SK-N-SH treated with all-trans-retinoic acid at 6 μM for 48 hours (cell line): Measurements from ENCODE around the gene EPHA4.

Experiments used
- ATAC-seq: fragments of 200-7000 bp; cut with Tn5 transposase; 3 replicates; pipeline ENCODE4 v1.9.1; 2020; ENCODE audit warnings: mild to moderate bottlenecking, moderate library complexity
- ARNTL ChIP-seq: fragments of 450-650 bp; formaldehyde crosslinking; IDR thresholded peaks from 2 replicates; pipeline ENCODE4 v1.5.0; 2020; ENCODE audit warnings: low read depth, mild to moderate bottlenecking, moderate library complexity, borderline replicate concordance
- BACH2 ChIP-seq: fragments of 250-450 bp; sonication (Bioruptor Pico); IDR thresholded peaks from 2 replicates; pipeline ENCODE4 v1.9.0; 2021; ENCODE audit warnings: mild to moderate bottlenecking, borderline replicate concordance
- CREB5 ChIP-seq: fragments of 250-450 bp; sonication (Bioruptor Pico); IDR thresholded peaks from 2 replicates; pipeline ENCODE4 v1.5.1; 2020; ENCODE audit warnings: low read depth, mild to moderate bottlenecking, moderate library complexity
- CSDC2 ChIP-seq: fragments of 250-450 bp; sonication (Bioruptor Pico); IDR thresholded peaks from 2 replicates; pipeline ENCODE4 v1.5.0; 2020; ENCODE audit warnings: mild to moderate bottlenecking, moderate library complexity
- CSRNP3 ChIP-seq: fragments of 250-450 bp; sonication (Bioruptor Pico); IDR thresholded peaks from 2 replicates; pipeline ENCODE4 v1.5.1; 2021; ENCODE audit warnings: mild to moderate bottlenecking, moderate library complexity
- ESRRG ChIP-seq: fragments of 250-450 bp; sonication (Bioruptor Pico); IDR thresholded peaks from 2 replicates; pipeline ENCODE4 v1.6.1; 2021; ENCODE audit warnings: mild to moderate bottlenecking
- GLIS3 ChIP-seq: fragments of 250-450 bp; sonication (Bioruptor Pico); IDR thresholded peaks from 2 replicates; pipeline ENCODE4 v1.5.0; 2020; ENCODE audit warnings: mild to moderate bottlenecking, moderate library complexity
- ISL1 ChIP-seq: fragments of 250-450 bp; sonication (Bioruptor Pico); IDR thresholded peaks from 2 replicates; pipeline ENCODE4 v2.1.2; 2022; ENCODE audit warnings: mild to moderate bottlenecking, moderate library complexity
- OSR1 ChIP-seq: fragments of 250-450 bp; sonication (Bioruptor Pico); IDR thresholded peaks from 2 replicates; pipeline ENCODE4 v1.8.0; 2022; ENCODE audit warnings: moderate library complexity, mild to moderate bottlenecking, inconsistent platforms
- PATZ1 ChIP-seq: fragments of 250-450 bp; sonication (Bioruptor Pico); IDR thresholded peaks from 2 replicates; pipeline ENCODE4 v1.8.0; 2020; ENCODE audit warnings: mild to moderate bottlenecking, moderate library complexity, borderline replicate concordance
- POU6F1 ChIP-seq: fragments of 250-450 bp; sonication (Bioruptor Pico); IDR thresholded peaks from 2 replicates; pipeline ENCODE4 v1.8.0; 2021; ENCODE audit warnings: low read depth, mild to moderate bottlenecking, moderate library complexity, borderline replicate concordance
- PPARA ChIP-seq: fragments of 250-450 bp; sonication (Bioruptor Pico); IDR thresholded peaks from 2 replicates; pipeline ENCODE4 v1.5.0; 2020; ENCODE audit warnings: mild to moderate bottlenecking, borderline replicate concordance
- RARB ChIP-seq: fragments of 250-450 bp; sonication (Bioruptor Pico); IDR thresholded peaks from 2 replicates; pipeline ENCODE4 v1.8.0; 2021; ENCODE audit warnings: mild to moderate bottlenecking, moderate library complexity
- SNAI2 ChIP-seq: fragments of 250-450 bp; sonication (Bioruptor Pico); IDR thresholded peaks from 2 replicates; pipeline ENCODE4 v1.5.0; 2020; ENCODE audit warnings: mild to moderate bottlenecking, moderate library complexity
- TCF4 ChIP-seq: fragments of 250-450 bp; sonication (Bioruptor Pico); IDR thresholded peaks from 2 replicates; pipeline ENCODE4 v1.8.0; 2021; ENCODE audit warnings: mild to moderate bottlenecking, moderate library complexity, borderline replicate concordance
- TOX ChIP-seq: fragments of 250-450 bp; sonication (Bioruptor Pico); IDR thresholded peaks from 2 replicates; pipeline ENCODE4 v1.8.0; 2021; ENCODE audit warnings: mild to moderate bottlenecking, moderate library complexity, borderline replicate concordance
- TSHZ2 ChIP-seq: fragments of 250-450 bp; sonication (Bioruptor Pico); IDR thresholded peaks from 2 replicates; pipeline ENCODE4 v1.5.0; 2020; ENCODE audit warnings: mild to moderate bottlenecking, moderate library complexity
- ZC3H10 ChIP-seq: fragments of 250-450 bp; sonication (Bioruptor Pico); IDR thresholded peaks from 2 replicates; pipeline ENCODE4 v1.5.1; 2021; ENCODE audit warnings: mild to moderate bottlenecking, moderate library complexity
- ZFP30 ChIP-seq: fragments of 450-650 bp; formaldehyde crosslinking; IDR thresholded peaks from 2 replicates; pipeline ENCODE4 v1.5.0; 2022; ENCODE audit warnings: mild to moderate bottlenecking, moderate library complexity
- ZNF565 ChIP-seq: fragments of 450-650 bp; formaldehyde crosslinking; conservative IDR thresholded peaks from 2 replicates; pipeline ENCODE4 v1.5.0; 2020; ENCODE audit warnings: low read depth, mild to moderate bottlenecking, moderate library complexity
- ZNF70 ChIP-seq: fragments of 450-650 bp; formaldehyde crosslinking; IDR thresholded peaks from 2 replicates; pipeline ENCODE4 v1.5.0; 2020; ENCODE audit warnings: mild to moderate bottlenecking, moderate library complexity
- ZNF8 ChIP-seq: fragments of 450-650 bp; formaldehyde crosslinking; IDR thresholded peaks from 2 replicates; pipeline ENCODE4 v1.5.0; 2020; ENCODE audit warnings: mild to moderate bottlenecking, moderate library complexity

The EPHA4 gene

GRCh38 chr2:221482666-221483455 lies 89.2 kb downstream of the EPHA4 start:
- ATAC-seq: no peak
- TF ChIP-seq PPARA (CRISPR knock-in tag) (no peak), GLIS3 (CRISPR knock-in tag) (no peak), ZFP30 (no peak), CREB5 (CRISPR knock-in tag) (no peak), ZC3H10 (CRISPR knock-in tag) (no peak)

- ATAC-seq: no peak
- no peak for TF ChIP-seq SNAI2 (CRISPR knock-in tag)
- TF ChIP-seq TSHZ2 (CRISPR knock-in tag): no peak
- TF ChIP-seq TCF4 (CRISPR knock-in tag): no peak
- TF ChIP-seq ZNF70 (CRISPR knock-in tag): no peak
- no peak for TF ChIP-seq CSDC2
- TF ChIP-seq, all 23 proteins: peak for 0
Measured at GRCh38 chr2:221480821-221481220, 91.3 kb downstream of the EPHA4 start.

GRCh38 chr2:221480163-221480562 lies 91.9 kb downstream of the EPHA4 start:
- TF ChIP-seq TOX (CRISPR knock-in tag) (no peak), ZFP30 (no peak), RARB (CRISPR knock-in tag) (no peak), CSDC2 (no peak), ZNF8 (CRISPR knock-in tag) (no peak), ARNTL (no peak), PPARA (CRISPR knock-in tag) (no peak), ZNF565 (CRISPR knock-in tag) (no peak), OSR1 (no peak), ESRRG (CRISPR knock-in tag) (no peak), GLIS3 (CRISPR knock-in tag) (no peak), TCF4 (CRISPR knock-in tag) (no peak), ISL1 (CRISPR knock-in tag) (no peak), SNAI2 (CRISPR knock-in tag) (no peak), POU6F1 (no peak), CSRNP3 (CRISPR knock-in tag) (no peak), CREB5 (CRISPR knock-in tag) (no peak)
- ATAC-seq: no peak

- ATAC-seq: no peak
- no peak for TF ChIP-seq SNAI2 (CRISPR knock-in tag)
- no peak for TF ChIP-seq BACH2
- TF ChIP-seq RARB (CRISPR knock-in tag): no peak
- TF ChIP-seq PATZ1 (CRISPR knock-in tag): no peak
- TF ChIP-seq ZC3H10 (CRISPR knock-in tag): no peak
- no peak for TF ChIP-seq CSDC2
- TF ChIP-seq PPARA (CRISPR knock-in tag): no peak
- TF ChIP-seq ISL1 (CRISPR knock-in tag): no peak
- TF ChIP-seq CREB5 (CRISPR knock-in tag): no peak
- no peak for TF ChIP-seq TOX (CRISPR knock-in tag)
- no peak for TF ChIP-seq ZNF70 (CRISPR knock-in tag)
Measured at GRCh38 chr2:221478485-221478863, 93.6 kb downstream of the EPHA4 start.
